Neural progenitor cell (in vitro differentiated cells): Measurements from ENCODE around the gene CTNNA3.

Source experiments
- CTCF ChIP-seq: fragments of 200-600 bp; sonication (generic); IDR thresholded peaks from 2 replicates; pipeline ENCODE4 v1.5.1; 2017; ENCODE audit warnings: antibody characterized with exemption, mild to moderate bottlenecking
- EZH2phosphoT487 ChIP-seq: fragments of 200-600 bp; sonication (generic); IDR thresholded peaks from 2 replicates; pipeline ENCODE4 v1.6.1; 2017; ENCODE audit warnings: antibody characterized with exemption

- TF ChIP-seq CTCF = no peak
- TF ChIP-seq EZH2phosphoT487 = no peak
Measured at GRCh38 chr10:65968871-65969270, 1727.1 kb downstream of the CTNNA3 start.
